ENCODE results near the gene CAMTA1.

CAMTA1 gene

GRCh38 chr1:7680207-7680954 is 895.1 kb downstream of the CAMTA1 start (continued):
- TF ChIP-seq PBX3 (CRISPR knock-in tag; IDR thresholded peaks at IDR 0.05) = 0 out of 2 replicates have a peak, but pooled peaks have one; percentile 44
- peak; percentile 38 for TF ChIP-seq ZNF341 (tag by site-specific recombination; IDR thresholded peaks at IDR 0.05; ENCODE audit: low read depth)
- TF ChIP-seq KLF17 (tag by site-specific recombination; IDR thresholded peaks at IDR 0.05) = 0 out of 2 replicates have a peak, but pooled peaks have one; percentile 47
- no peak for TF ChIP-seq ZNF777 (tag by site-specific recombination; IDR thresholded peaks at IDR 0.05; ENCODE audit: borderline replicate concordance)
- TF ChIP-seq KLF8 (tag by site-specific recombination; IDR thresholded peaks at IDR 0.05) = peak; percentile 37; the same call in 1 of the 2 replicates
- peak; percentile 38; the same call in 1 of the 2 replicates for TF ChIP-seq EGR2 (tag by site-specific recombination; IDR thresholded peaks at IDR 0.05; ENCODE audit: low read depth)
- TF ChIP-seq SP3 (tag by site-specific recombination; IDR thresholded peaks at IDR 0.05) = peak; percentile 40; the same call in 1 of the 2 replicates
- no peak for TF ChIP-seq ZIC2 (tag by site-specific recombination; IDR thresholded peaks at IDR 0.05)
- TF ChIP-seq GLIS1 (tag by site-specific recombination; IDR thresholded peaks at IDR 0.05) = peak; percentile 18; the same call in 1 of the 2 replicates
- peak; percentile 43 for TF ChIP-seq SP2 (tag by site-specific recombination; IDR thresholded peaks at IDR 0.05)
- TF ChIP-seq PATZ1 (tag by site-specific recombination; IDR thresholded peaks at IDR 0.05) = peak; percentile 72
- TF ChIP-seq ZFHX2 (tag by site-specific recombination; conservative IDR thresholded peaks at IDR 0.05) = peak; percentile 68; the same call in 1 of the 2 replicates
- TF ChIP-seq YY1 (tag by site-specific recombination; IDR thresholded peaks at IDR 0.05) = no peak
- TF ChIP-seq ZNF266 (tag by site-specific recombination; IDR thresholded peaks at IDR 0.05; ENCODE audit: low read depth) = no peak
- TF ChIP-seq ZBTB20 (tag by site-specific recombination; IDR thresholded peaks at IDR 0.05) = peak; percentile 32; the same call in 1 of the 2 replicates
- no peak for TF ChIP-seq INSM2 (tag by site-specific recombination; IDR thresholded peaks at IDR 0.05)

GRCh38 chr1:7680955-7681268 is 895.7 kb downstream of the CAMTA1 start:
- Histone ChIP-seq H3K27ac (ENCODE audit: extremely low read depth, low read depth, low read length) (no peak overlapping the region), H3K4me3 (ENCODE audit: low read depth, low read length) (no peak overlapping the region), H3K9me3 (ENCODE audit: control insufficient read depth, insufficient read depth, low read depth, low read length) (no peaks in the 10 kb centered on the region), H3K4me1 (ENCODE audit: control insufficient read depth, insufficient read depth, low read length) (no peaks in the 10 kb centered on the region), H3K36me3 (ENCODE audit: control insufficient read depth in 2 of 2, insufficient read depth in 1 of 2, low read length in 2 of 2) (no peaks in the 10 kb centered on the region)
- POLR2A ChIA-PET = interaction anchor here (0.6 to 4.1 kb wide), 2 partner anchors 23 to 71 kb away, joined by 4 to 25 read pairs; no protein-coding TSS in a partner anchor
- CTCF ChIA-PET = interaction anchor here (1.8 to 9.1 kb wide), 2 partner anchors 12 to 71 kb away, joined by 9 to 93 read pairs; no protein-coding TSS in a partner anchor
- TF ChIP-seq SP7 (tag by site-specific recombination; IDR thresholded peaks at IDR 0.05) = no peak
- TF ChIP-seq ZNF544 (tag by site-specific recombination; IDR thresholded peaks at IDR 0.05) = no peak
- TF ChIP-seq ZBTB26 (tag by site-specific recombination; optimal IDR thresholded peaks at IDR 0.05) = no peak
- no peak for TF ChIP-seq ZNF623 (tag by site-specific recombination; IDR thresholded peaks at IDR 0.05)
- no peak for TF ChIP-seq HOXA7 (CRISPR knock-in tag; IDR thresholded peaks at IDR 0.05; ENCODE audit: borderline replicate concordance)
- TF ChIP-seq ZBTB1 (tag by site-specific recombination; IDR thresholded peaks at IDR 0.05) = no peak
- no peak for TF ChIP-seq ZNF76 (tag by site-specific recombination; IDR thresholded peaks at IDR 0.05; ENCODE audit: borderline replicate concordance, low read depth)
- TF ChIP-seq WT1 (tag by site-specific recombination; IDR thresholded peaks at IDR 0.05) = no peak

All from HEK293 (cell line).